Measurements from ENCODE around the gene PRRT1.
A peak's percentile ranks its signal among the peaks of the same experiment; 100 is the strongest.

Gene PRRT1

DNA sequence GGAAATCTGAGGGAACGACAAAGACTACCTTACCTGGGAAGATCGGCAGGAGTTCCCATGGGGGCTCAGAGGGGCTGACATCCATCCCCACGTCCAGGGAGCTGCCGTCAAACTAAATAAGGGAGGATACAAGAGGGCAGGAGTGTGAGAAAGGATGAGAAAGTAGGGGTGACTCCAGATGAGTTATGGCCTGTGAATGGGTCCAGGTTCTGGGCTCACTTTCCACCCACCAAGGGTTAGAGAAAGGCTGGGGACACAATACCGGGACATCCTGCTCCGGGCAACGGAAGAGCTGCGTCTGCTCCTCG, 24.4 kb downstream of the PRRT1 start:
- DNase-seq (ENCODE audit: low spot score) (no peak), ATAC-seq (ENCODE audit: low read depth) (no peak)
- Histone ChIP-seq H3K9me3 (ENCODE audit: severe bottlenecking) (no peaks in the 10 kb centered on the region), H3K4me1 (ENCODE audit: insufficient read depth, poor library complexity, severe bottlenecking) (no peaks in the 10 kb centered on the region), H3K36me3 (ENCODE audit: low read depth) (peaks cover 29% of the 10 kb centered on the region), H3K27ac (ENCODE audit: poor library complexity, severe bottlenecking) (peak overlapping the region; percentile 30), H3K27me3 (ENCODE audit: insufficient read depth, poor library complexity, severe bottlenecking) (no peaks in the 10 kb centered on the region), H3K4me3 (ENCODE audit: severe bottlenecking) (peak overlapping the region; percentile 78)
- TF ChIP-seq, protein P1, sequence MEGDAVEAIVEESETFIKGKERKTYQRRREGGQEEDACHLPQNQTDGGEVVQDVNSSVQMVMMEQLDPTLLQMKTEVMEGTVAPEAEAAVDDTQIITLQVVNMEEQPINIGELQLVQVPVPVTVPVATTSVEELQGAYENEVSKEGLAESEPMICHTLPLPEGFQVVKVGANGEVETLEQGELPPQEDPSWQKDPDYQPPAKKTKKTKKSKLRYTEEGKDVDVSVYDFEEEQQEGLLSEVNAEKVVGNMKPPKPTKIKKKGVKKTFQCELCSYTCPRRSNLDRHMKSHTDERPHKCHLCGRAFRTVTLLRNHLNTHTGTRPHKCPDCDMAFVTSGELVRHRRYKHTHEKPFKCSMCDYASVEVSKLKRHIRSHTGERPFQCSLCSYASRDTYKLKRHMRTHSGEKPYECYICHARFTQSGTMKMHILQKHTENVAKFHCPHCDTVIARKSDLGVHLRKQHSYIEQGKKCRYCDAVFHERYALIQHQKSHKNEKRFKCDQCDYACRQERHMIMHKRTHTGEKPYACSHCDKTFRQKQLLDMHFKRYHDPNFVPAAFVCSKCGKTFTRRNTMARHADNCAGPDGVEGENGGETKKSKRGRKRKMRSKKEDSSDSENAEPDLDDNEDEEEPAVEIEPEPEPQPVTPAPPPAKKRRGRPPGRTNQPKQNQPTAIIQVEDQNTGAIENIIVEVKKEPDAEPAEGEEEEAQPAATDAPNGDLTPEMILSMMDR (IDR thresholded peaks at IDR 0.05; ENCODE audit: poor library complexity, severe bottlenecking) = no peak

DNA sequence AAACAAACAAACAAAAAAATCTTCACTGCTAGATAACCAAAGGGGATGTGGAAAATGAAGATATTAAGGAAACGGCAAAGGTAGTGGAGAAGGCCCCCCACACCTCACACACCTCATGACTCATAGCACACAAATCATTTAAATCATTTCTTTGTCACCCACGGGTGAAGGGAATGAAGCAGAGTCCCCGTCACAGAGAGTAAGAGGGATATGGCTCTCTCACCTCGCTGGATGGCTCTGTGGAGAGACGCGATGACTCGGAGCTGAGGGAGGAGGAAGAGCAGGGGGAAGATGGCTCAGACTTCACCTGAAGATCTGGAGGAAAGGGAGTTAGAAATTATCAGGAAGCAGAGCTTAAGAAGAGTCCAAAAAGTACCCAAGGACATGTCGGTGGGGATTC, 24.9 kb downstream of the PRRT1 start:
- no peaks in the 10 kb centered on the region for H3K9me3 ChIP-seq (ENCODE audit: severe bottlenecking)
- H3K36me3 ChIP-seq (ENCODE audit: low read depth) = peaks cover 34% of the 10 kb centered on the region
- ATAC-seq (ENCODE audit: low read depth) (no peak), DNase-seq (ENCODE audit: low spot score) (no peak)
- no peaks in the 10 kb centered on the region for H3K27me3 ChIP-seq (ENCODE audit: insufficient read depth, poor library complexity, severe bottlenecking)
- H3K4me1 ChIP-seq (ENCODE audit: insufficient read depth, poor library complexity, severe bottlenecking) = no peaks in the 10 kb centered on the region
- TF ChIP-seq, protein P1 (IDR thresholded peaks at IDR 0.05; ENCODE audit: poor library complexity, severe bottlenecking) = no peak
- H3K27ac ChIP-seq (ENCODE audit: poor library complexity, severe bottlenecking) = peak overlapping the region; percentile 30
- peak overlapping the region; percentile 78 for H3K4me3 ChIP-seq (ENCODE audit: severe bottlenecking)

DNA sequence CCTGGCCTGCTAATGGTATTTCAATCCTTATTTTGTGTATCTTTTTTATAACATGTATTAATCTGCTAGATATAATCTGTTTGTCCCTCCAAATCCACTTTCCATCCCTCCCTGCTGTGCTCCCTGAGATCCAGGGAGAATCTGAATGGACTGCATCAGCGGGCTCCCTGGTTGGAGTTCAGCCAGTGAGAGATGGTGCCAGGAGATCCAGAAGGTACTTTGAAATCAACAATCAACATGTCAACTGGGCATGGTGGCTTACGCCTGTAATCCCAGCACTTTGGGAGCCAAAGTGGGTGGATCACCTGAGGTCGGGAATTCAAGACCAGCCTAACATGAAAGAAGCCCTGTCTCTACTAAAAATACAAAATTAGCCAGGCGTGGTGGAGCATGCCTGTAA, 28.1 kb downstream of the PRRT1 start:
- Histone ChIP-seq H3K36me3 (ENCODE audit: low read depth) (peaks cover 51% of the 10 kb centered on the region), H3K9me3 (ENCODE audit: severe bottlenecking) (no peaks in the 10 kb centered on the region), H3K4me3 (ENCODE audit: severe bottlenecking) (no peak overlapping the region), H3K27me3 (ENCODE audit: insufficient read depth, poor library complexity, severe bottlenecking) (no peaks in the 10 kb centered on the region), H3K27ac (ENCODE audit: poor library complexity, severe bottlenecking) (no peak overlapping the region), H3K4me1 (ENCODE audit: insufficient read depth, poor library complexity, severe bottlenecking) (no peaks in the 10 kb centered on the region)
- DNase-seq (ENCODE audit: low spot score) (no peak), ATAC-seq (ENCODE audit: low read depth) (no peak)
- TF ChIP-seq, protein P1 (IDR thresholded peaks at IDR 0.05; ENCODE audit: poor library complexity, severe bottlenecking) = no peak

DNA sequence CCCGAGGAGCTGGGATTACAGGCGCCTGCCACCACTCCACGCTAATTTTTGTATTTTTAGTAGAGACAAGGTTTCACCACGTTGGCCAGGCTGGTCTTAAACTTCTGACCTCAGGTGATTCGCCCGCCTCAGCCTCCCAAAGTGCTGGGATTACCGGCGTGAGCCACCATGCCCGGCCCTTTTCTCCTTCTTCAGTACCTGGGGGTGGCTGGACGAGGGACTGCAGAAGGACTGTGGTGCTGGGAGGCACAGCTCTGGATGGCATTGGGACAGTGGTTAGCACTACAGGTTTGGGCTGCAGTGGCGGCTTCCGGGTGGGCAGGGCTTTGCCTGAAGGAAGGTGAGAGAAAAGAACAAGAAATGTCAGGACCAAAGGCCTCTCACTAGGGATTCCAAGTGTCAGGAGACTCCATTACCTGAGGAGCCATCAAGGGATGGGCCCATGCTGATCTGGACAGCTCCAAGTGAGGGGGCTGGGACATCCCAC, 31.1 kb downstream of the PRRT1 start:
- H3K4me3 ChIP-seq (ENCODE audit: severe bottlenecking) = no peak overlapping the region
- TF ChIP-seq, protein P1 (IDR thresholded peaks at IDR 0.05; ENCODE audit: poor library complexity, severe bottlenecking) = no peak
- DNase-seq (ENCODE audit: low spot score) (no peak), ATAC-seq (ENCODE audit: low read depth) (no peak)
- no peak overlapping the region for H3K27ac ChIP-seq (ENCODE audit: poor library complexity, severe bottlenecking)
- H3K4me1 ChIP-seq (ENCODE audit: insufficient read depth, poor library complexity, severe bottlenecking) = no peaks in the 10 kb centered on the region
- peaks cover 50% of the 10 kb centered on the region for H3K36me3 ChIP-seq (ENCODE audit: low read depth)
- H3K27me3 ChIP-seq (ENCODE audit: insufficient read depth, poor library complexity, severe bottlenecking) = no peaks in the 10 kb centered on the region
- no peaks in the 10 kb centered on the region for H3K9me3 ChIP-seq (ENCODE audit: severe bottlenecking)

DNA sequence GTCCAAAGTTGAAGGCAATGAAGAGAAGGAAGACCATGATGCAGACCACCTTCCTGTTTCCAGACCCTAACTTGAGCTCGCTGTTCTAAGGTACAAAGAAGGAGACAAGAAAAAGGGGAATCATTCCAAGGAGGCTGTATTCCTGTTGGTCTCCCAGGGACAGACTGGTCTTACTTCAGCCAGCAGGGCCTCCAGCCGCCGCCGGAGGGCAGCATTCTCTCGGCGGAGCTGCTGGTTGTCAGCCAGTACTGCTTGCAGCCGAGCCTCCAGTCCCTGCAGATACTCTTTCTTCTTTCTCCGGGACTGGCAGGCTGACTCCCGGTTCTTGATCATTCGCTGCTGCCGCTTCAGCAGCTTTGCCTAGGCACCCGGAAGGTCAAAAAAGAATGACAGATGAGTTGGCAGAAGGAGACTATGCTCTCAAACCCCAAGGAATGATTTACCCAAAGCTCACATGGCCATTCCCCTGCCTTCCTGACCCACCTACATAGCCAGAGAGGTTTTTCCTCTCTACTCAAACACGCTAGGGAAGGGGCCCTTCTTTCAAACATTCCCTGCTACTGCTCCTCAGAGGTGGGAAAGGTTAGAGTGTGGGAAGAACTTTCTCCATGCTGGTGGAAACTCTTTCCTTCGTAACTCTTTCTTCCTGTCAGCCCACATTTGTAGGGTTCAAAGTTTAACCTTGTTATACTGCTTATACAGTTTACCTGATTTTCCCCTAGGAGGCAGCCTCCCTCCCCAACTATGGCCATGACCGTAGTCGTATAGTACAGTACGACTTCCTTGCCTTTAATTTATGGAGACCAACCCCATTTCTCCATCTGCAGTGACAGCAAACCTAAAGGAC, 32.7 kb downstream of the PRRT1 start:
- TF ChIP-seq, protein P1 (IDR thresholded peaks at IDR 0.05; ENCODE audit: poor library complexity, severe bottlenecking) = peak; percentile 91
- H3K27ac ChIP-seq (ENCODE audit: poor library complexity, severe bottlenecking) = no peak overlapping the region
- peak; percentile 81 for ATAC-seq (ENCODE audit: low read depth)
- no peak for DNase-seq (ENCODE audit: low spot score)
- H3K4me1 ChIP-seq (ENCODE audit: insufficient read depth, poor library complexity, severe bottlenecking) = peaks cover 11% of the 10 kb centered on the region
- no peaks in the 10 kb centered on the region for H3K9me3 ChIP-seq (ENCODE audit: severe bottlenecking)
- H3K36me3 ChIP-seq (ENCODE audit: low read depth) = peaks cover 42% of the 10 kb centered on the region
- no peak overlapping the region for H3K4me3 ChIP-seq (ENCODE audit: severe bottlenecking)
- H3K27me3 ChIP-seq (ENCODE audit: insufficient read depth, poor library complexity, severe bottlenecking) = no peaks in the 10 kb centered on the region
